WTC11 (cell line): ENCODE measurements around the gene NEK4. TPM values are rescaled to one million over a fixed set of nuclear protein-coding genes. Genes with fewer than 3 reads are reported as not detected.

ENCODE experiments used
- ATAC-seq: fragments of 200-7000 bp; cut with Tn5 transposase; 2 replicates; pipeline ENCODE4 v1.10.0; 2021; ENCODE audit warnings: mild to moderate bottlenecking, moderate library complexity
- CTCF ChIA-PET: fragments of 300-600 bp; sonication (Branson Sonifier 250); formaldehyde crosslinking; loops from one replicate; lab custom pipeline; 2021; ENCODE audit warnings: antibody characterized with exemption; lab: Charles Lee
- POLR2A ChIA-PET: fragments of 350-600 bp; sonication (Branson Sonifier 250); formaldehyde crosslinking; loops from one replicate; lab custom pipeline; 2021; ENCODE audit warnings: antibody characterized with exemption; lab: Charles Lee
- DNase-seq: peaks from one replicate; pipeline ENCODE4 v3.0.0; 2021; ENCODE audit warnings: low spot score
- H3K27ac Mint-ChIP-seq: 2 replicates; pipeline ENCODE4 v1.8.0; 2021; ENCODE audit warnings: mixed read lengths
- H3K27me3 Mint-ChIP-seq: 2 replicates; pipeline ENCODE4 v1.8.0; 2021; ENCODE audit warnings: low read depth, mild to moderate bottlenecking, moderate library complexity, mixed read lengths
- H3K36me3 Mint-ChIP-seq: 2 replicates; pipeline ENCODE4 v1.8.0; 2021; ENCODE audit warnings: mixed read lengths
- H3K4me1 Mint-ChIP-seq: 2 replicates; pipeline ENCODE4 v1.8.0; 2022; ENCODE audit warnings: mixed read lengths
- H3K4me3 Mint-ChIP-seq: 2 replicates; pipeline ENCODE4 v1.8.0; 2021; ENCODE audit warnings: mild to moderate bottlenecking, moderate library complexity, mixed read lengths
- H3K9me3 Mint-ChIP-seq: 2 replicates; pipeline ENCODE4 v1.8.0; 2021; ENCODE audit warnings: mixed read lengths
- CBFB ChIP-seq: sonication (generic); formaldehyde crosslinking; IDR thresholded peaks from 2 replicates; pipeline ENCODE4 v1.8.1; 2022; ENCODE audit warnings: mild to moderate bottlenecking, low read depth, missing genetic modification reagents
- MYBL2 ChIP-seq: sonication (generic); formaldehyde crosslinking; IDR thresholded peaks from 2 replicates; pipeline ENCODE4 v1.8.1; 2023; ENCODE audit warnings: mild to moderate bottlenecking, moderate library complexity, missing genetic modification reagents
- NFYB ChIP-seq: sonication (generic); formaldehyde crosslinking; conservative IDR thresholded peaks from 2 replicates; pipeline ENCODE4 v1.8.0; 2022; ENCODE audit warnings: low read depth, missing genetic modification reagents
- TP53 ChIP-seq: sonication (generic); formaldehyde crosslinking; IDR thresholded peaks from 2 replicates; pipeline ENCODE4 v1.8.1; 2023; ENCODE audit warnings: mild to moderate bottlenecking, missing genetic modification reagents
- ZNF396 ChIP-seq: fragments of 250-450 bp; sonication (Bioruptor Pico); IDR thresholded peaks from 2 replicates; pipeline ENCODE4 v1.8.0; 2021; ENCODE audit warnings: mild to moderate bottlenecking, moderate library complexity, borderline replicate concordance
- ZNF416 ChIP-seq: fragments of 250-450 bp; sonication (Bioruptor Pico); IDR thresholded peaks from 2 replicates; pipeline ENCODE4 v1.9.0; 2021; ENCODE audit warnings: mild to moderate bottlenecking, inconsistent platforms
- ZNF671 ChIP-seq: fragments of 250-450 bp; sonication (Bioruptor Pico); IDR thresholded peaks from 2 replicates; pipeline ENCODE4 v1.8.0; 2021; ENCODE audit warnings: mild to moderate bottlenecking
- total RNA-seq: library from RNA; stranded (reverse); gene quantifications from 3 replicates; pipeline ENCODE4 v1.2.3, GENCODE V29; 2021
- TF ChIP-seq, protein P1 (sequence below): sonication (generic); formaldehyde crosslinking; IDR thresholded peaks from 2 replicates; pipeline ENCODE4 v1.8.1; 2023; ENCODE audit warnings: mild to moderate bottlenecking, missing genetic modification reagents, borderline replicate concordance
- TF ChIP-seq, protein P2 (sequence below): sonication (generic); formaldehyde crosslinking; IDR thresholded peaks from 2 replicates; pipeline ENCODE4 v1.8.0; 2023; ENCODE audit warnings: mild to moderate bottlenecking, missing genetic modification reagents
- TF ChIP-seq, protein P3 (sequence below): sonication (generic); formaldehyde crosslinking; IDR thresholded peaks from 2 replicates; pipeline ENCODE4 v1.8.1; 2022; ENCODE audit warnings: low read depth, mild to moderate bottlenecking, moderate library complexity, missing genetic modification reagents, borderline replicate concordance
- TF ChIP-seq, protein P4 (sequence below): fragments of 250-450 bp; sonication (Bioruptor Pico); conservative IDR thresholded peaks from 2 replicates; pipeline ENCODE4 v1.9.0; 2021; ENCODE audit warnings: mild to moderate bottlenecking

NEK4 gene
- total RNA-seq, 1 experiment from 2014 or later, result 31.4 TPM

DNA sequence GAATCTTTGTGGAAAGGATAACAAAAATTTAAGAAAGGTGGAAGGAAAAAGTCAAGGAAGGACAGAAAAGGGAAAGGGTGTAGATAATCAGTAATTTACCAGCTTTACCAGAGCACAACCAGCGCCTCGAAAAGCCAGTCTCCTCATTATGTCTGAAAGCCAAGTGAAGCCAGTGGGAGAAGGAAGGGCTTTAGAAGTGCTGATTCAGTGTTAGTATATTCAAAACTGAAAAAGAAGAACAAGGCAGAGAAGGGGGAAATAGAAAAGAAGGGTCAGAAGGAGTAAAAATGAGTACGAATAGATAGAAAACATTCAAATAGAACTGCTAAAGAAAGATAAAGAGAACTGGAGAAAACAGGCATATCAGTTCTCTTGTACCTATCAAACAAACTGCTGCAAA is 89.1 kb downstream of the NEK4 start (continued):
- TF ChIP-seq, protein P1, sequence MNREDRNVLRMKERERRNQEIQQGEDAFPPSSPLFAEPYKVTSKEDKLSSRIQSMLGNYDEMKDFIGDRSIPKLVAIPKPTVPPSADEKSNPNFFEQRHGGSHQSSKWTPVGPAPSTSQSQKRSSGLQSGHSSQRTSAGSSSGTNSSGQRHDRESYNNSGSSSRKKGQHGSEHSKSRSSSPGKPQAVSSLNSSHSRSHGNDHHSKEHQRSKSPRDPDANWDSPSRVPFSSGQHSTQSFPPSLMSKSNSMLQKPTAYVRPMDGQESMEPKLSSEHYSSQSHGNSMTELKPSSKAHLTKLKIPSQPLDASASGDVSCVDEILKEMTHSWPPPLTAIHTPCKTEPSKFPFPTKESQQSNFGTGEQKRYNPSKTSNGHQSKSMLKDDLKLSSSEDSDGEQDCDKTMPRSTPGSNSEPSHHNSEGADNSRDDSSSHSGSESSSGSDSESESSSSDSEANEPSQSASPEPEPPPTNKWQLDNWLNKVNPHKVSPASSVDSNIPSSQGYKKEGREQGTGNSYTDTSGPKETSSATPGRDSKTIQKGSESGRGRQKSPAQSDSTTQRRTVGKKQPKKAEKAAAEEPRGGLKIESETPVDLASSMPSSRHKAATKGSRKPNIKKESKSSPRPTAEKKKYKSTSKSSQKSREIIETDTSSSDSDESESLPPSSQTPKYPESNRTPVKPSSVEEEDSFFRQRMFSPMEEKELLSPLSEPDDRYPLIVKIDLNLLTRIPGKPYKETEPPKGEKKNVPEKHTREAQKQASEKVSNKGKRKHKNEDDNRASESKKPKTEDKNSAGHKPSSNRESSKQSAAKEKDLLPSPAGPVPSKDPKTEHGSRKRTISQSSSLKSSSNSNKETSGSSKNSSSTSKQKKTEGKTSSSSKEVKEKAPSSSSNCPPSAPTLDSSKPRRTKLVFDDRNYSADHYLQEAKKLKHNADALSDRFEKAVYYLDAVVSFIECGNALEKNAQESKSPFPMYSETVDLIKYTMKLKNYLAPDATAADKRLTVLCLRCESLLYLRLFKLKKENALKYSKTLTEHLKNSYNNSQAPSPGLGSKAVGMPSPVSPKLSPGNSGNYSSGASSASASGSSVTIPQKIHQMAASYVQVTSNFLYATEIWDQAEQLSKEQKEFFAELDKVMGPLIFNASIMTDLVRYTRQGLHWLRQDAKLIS (CRISPR knock-in tag), result no peak
- TF ChIP-seq, protein P2, sequence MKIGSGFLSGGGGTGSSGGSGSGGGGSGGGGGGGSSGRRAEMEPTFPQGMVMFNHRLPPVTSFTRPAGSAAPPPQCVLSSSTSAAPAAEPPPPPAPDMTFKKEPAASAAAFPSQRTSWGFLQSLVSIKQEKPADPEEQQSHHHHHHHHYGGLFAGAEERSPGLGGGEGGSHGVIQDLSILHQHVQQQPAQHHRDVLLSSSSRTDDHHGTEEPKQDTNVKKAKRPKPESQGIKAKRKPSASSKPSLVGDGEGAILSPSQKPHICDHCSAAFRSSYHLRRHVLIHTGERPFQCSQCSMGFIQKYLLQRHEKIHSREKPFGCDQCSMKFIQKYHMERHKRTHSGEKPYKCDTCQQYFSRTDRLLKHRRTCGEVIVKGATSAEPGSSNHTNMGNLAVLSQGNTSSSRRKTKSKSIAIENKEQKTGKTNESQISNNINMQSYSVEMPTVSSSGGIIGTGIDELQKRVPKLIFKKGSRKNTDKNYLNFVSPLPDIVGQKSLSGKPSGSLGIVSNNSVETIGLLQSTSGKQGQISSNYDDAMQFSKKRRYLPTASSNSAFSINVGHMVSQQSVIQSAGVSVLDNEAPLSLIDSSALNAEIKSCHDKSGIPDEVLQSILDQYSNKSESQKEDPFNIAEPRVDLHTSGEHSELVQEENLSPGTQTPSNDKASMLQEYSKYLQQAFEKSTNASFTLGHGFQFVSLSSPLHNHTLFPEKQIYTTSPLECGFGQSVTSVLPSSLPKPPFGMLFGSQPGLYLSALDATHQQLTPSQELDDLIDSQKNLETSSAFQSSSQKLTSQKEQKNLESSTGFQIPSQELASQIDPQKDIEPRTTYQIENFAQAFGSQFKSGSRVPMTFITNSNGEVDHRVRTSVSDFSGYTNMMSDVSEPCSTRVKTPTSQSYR (CRISPR knock-in tag), result no peak

DNA sequence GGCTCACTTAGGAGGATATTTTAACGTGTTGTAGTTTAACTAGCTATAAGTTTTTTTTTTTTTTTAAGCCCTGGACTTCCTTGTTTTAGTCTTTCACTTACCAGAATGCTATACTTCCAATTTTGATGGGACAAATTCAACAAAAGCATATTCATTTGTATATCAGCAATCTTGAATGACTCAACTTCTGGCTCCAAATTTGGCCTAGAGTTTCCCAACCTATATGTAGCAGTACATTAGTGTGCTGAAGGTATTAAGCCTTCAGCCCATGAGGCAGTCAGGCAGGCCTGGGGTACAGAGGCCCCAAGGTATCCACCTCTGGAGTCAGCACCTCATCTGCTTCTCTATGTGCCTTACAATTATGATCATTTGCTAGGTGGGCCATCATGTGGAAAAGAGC is 90.9 kb downstream of the NEK4 start:
- no peak for ATAC-seq
- no peak for DNase-seq
- Mint-ChIP-seq H3K4me1 (peaks cover 14% of the 10 kb centered on the region), H3K9me3 (no peaks in the 10 kb centered on the region), H3K36me3 (peaks cover 29% of the 10 kb centered on the region), H3K4me3 (no peak overlapping the region), H3K27ac (no peak overlapping the region), H3K27me3 (no peaks in the 10 kb centered on the region)
- ChIA-PET POLR2A (no interaction called here), CTCF (no interaction called here)
- TF ChIP-seq TP53, result no peak
- TF ChIP-seq, protein P3, sequence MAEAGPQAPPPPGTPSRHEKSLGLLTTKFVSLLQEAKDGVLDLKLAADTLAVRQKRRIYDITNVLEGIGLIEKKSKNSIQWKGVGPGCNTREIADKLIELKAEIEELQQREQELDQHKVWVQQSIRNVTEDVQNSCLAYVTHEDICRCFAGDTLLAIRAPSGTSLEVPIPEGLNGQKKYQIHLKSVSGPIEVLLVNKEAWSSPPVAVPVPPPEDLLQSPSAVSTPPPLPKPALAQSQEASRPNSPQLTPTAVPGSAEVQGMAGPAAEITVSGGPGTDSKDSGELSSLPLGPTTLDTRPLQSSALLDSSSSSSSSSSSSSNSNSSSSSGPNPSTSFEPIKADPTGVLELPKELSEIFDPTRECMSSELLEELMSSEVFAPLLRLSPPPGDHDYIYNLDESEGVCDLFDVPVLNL, result no peak

DNA sequence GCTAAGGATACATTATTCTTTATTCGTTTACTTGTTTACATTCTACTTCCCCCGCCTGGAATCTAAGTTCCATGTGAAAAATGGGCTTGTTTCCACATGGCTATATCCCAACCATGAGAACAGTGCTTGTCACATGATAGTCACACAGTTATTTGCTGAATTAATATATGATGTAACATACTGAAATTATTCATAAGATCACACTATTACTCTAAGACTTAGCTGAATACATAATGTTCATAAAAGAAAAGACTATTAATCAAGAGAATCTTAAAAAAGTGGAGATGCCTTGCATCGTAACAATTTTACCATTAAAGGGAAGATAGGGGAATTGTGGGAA is 91.6 kb downstream of the NEK4 start:
- H3K27ac Mint-ChIP-seq, result no peak overlapping the region
- H3K9me3 Mint-ChIP-seq, result no peaks in the 10 kb centered on the region
- ChIA-PET CTCF (no interaction called here), POLR2A (no interaction called here)
- H3K4me3 Mint-ChIP-seq, result no peak overlapping the region
- no peak for DNase-seq
- H3K27me3 Mint-ChIP-seq, result no peaks in the 10 kb centered on the region
- H3K36me3 Mint-ChIP-seq, result peaks cover 29% of the 10 kb centered on the region
- peaks cover 8% of the 10 kb centered on the region for H3K4me1 Mint-ChIP-seq
- TF ChIP-seq TP53 (no peak), ZNF416 (CRISPR knock-in tag) (no peak), ZNF671 (no peak), NFYB (CRISPR knock-in tag) (no peak), ZNF396 (CRISPR knock-in tag) (no peak), MYBL2 (CRISPR knock-in tag) (no peak), CBFB (CRISPR knock-in tag) (no peak)
- TF ChIP-seq, protein P4, sequence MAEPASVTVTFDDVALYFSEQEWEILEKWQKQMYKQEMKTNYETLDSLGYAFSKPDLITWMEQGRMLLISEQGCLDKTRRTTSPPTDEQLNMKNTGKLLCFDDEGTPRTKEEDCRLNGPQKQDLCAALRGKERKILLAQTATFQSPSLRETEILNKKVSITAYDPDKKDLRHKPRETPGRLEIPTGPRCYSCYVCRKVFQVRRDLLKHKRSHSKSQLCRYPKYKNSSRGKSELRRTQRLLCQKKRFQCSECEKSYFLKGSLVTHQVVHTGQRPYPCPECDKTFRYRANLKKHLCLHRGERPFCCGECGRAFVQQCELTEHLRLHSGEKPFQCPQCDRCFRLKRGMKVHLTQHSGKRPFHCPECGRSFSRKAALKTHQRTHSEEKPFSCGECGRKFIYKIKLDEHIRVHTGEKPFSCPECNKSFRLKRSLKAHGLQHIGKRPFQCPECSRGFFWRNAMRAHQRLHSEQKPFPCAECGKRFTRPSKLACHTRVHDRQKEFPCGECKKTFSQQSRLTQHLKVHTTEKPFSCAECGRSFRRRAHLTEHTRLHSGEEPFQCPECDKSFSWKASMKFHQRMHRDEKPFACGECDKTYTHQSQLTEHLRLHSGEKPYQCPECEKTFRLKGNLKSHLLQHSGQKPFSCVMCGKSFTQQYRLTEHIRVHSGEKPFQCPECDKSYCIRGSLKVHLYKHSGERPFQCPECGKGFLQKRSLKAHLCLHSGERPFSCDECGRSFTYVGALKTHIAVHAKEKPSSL (CRISPR knock-in tag), result no peak
- TF ChIP-seq, protein P3, result no peak
- TF ChIP-seq, protein P1 (CRISPR knock-in tag), result no peak
- no peak for ATAC-seq
